Measurements from ENCODE around the gene RBM43.

RBM43 gene

DNA sequence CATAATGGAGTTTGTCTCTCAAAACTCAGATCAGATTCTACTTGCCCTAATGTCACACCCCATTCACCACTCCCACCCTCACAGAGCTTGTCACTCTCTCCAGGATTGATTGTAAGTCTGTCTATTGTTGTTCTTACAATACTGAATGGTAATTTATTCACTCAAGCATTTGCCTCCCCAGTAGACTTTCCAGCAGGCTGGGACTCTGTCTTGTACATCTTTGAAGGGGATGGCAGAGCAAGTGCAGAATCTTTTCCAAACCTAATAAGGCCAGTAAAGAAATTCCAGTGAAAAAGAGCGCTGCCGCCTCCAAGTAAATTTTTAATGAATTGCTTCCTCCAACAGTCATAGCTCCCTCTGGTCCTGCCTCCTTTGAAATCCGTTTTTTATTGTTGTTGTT, 56.9 kb downstream of the RBM43 start:
- no peak overlapping the region for H3K4me3 ChIP-seq (replicated peaks in 1 of 2; ENCODE audit: low read depth in 2 of 2, low read length in 2 of 2)
- DNase-seq (ENCODE audit: low read depth in 2 of 2) = no peak
- TF ChIP-seq, protein P1, sequence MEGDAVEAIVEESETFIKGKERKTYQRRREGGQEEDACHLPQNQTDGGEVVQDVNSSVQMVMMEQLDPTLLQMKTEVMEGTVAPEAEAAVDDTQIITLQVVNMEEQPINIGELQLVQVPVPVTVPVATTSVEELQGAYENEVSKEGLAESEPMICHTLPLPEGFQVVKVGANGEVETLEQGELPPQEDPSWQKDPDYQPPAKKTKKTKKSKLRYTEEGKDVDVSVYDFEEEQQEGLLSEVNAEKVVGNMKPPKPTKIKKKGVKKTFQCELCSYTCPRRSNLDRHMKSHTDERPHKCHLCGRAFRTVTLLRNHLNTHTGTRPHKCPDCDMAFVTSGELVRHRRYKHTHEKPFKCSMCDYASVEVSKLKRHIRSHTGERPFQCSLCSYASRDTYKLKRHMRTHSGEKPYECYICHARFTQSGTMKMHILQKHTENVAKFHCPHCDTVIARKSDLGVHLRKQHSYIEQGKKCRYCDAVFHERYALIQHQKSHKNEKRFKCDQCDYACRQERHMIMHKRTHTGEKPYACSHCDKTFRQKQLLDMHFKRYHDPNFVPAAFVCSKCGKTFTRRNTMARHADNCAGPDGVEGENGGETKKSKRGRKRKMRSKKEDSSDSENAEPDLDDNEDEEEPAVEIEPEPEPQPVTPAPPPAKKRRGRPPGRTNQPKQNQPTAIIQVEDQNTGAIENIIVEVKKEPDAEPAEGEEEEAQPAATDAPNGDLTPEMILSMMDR (IDR thresholded peaks at IDR 0.05; ENCODE audit: low read depth, low read length) = no peak

DNA sequence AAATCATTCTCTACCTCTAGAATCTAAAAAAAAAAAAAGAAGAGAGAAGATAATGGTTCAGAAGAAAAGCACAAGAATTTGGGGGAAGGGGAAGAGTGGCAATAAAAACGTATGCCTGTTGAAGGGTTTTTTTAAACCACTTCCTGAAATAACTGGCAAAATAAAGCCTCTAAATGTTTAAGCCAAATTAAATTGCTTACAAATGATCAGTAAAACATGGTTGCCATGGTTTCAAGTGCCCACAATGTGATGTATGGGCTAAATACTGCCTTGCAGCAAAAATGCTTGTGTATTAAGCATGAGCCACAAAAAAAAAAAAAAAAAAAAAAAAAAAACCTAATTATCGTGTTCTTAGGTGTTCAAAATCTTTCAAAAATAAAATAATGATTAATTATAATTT, 60.8 kb downstream of the RBM43 start:
- DNase-seq (ENCODE audit: low read depth in 2 of 2) = no peak
- no peak overlapping the region for H3K4me3 ChIP-seq (replicated peaks in 1 of 2; ENCODE audit: low read depth in 2 of 2, low read length in 2 of 2)
- TF ChIP-seq, protein P1 (IDR thresholded peaks at IDR 0.05; ENCODE audit: low read depth, low read length) = no peak

DNA sequence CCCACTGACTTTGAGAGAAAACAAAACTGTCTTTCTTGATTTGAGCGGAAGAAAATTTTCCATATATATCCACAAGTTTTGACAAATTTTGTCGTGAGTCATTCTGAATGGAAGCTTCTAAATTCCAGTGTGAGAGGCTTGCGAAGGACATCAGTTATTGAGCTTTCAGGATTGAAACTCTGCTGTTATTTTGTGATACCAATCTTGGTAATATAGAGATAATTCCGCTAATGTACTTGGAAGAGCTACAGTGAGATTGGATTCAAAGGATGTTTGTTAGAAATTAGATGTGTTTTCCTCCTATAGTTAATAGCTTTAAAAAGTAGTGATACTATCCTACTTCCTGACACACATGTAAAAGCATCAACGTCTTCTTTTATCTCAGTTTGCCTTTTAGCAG, 61.4 kb downstream of the RBM43 start:
- no peak overlapping the region for H3K4me3 ChIP-seq (replicated peaks in 1 of 2; ENCODE audit: low read depth in 2 of 2, low read length in 2 of 2)
- TF ChIP-seq, protein P1 (IDR thresholded peaks at IDR 0.05; ENCODE audit: low read depth, low read length) = no peak
- DNase-seq (ENCODE audit: low read depth in 2 of 2) = no peak

DNA sequence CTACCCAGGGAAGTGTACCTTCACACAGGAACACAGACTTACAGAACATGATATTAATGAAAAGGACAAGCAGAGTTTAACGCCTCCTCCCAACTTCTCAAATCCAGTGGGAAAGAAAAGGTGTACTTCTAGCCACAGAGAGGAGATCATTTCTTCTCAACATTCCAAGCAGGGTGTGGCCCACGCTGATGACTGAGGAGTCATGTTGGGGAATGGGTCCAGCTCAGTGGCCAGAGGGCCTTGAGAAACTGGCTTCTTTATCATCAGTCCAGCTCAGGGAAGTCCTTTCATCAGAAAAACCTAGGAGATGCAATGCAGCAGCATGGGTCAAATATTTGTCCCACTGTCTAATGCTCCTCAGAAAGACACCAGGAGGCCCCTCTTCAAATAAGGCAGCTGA, 63.0 kb downstream of the RBM43 start:
- H3K4me3 ChIP-seq (replicated peaks in 1 of 2; ENCODE audit: low read depth in 2 of 2, low read length in 2 of 2) = no peak overlapping the region
- TF ChIP-seq, protein P1 (IDR thresholded peaks at IDR 0.05; ENCODE audit: low read depth, low read length) = no peak
- no peak for DNase-seq (ENCODE audit: low read depth in 2 of 2)

All from cardiac fibroblast (primary cell).